ACC112 (cell line): ENCODE measurements around the gene KRT74.

Source experiments
- H2AFZ ChIP-seq: fragments of 200-600 bp; sonication (generic); one replicate; pipeline ENCODE4 v1.6.0; 2017; ENCODE audit warnings: antibody characterized with exemption, low read length; ENCODE audit not compliant: unreplicated experiment
- H3K27ac ChIP-seq: fragments of 200-600 bp; sonication (generic); 2 replicates; pipeline ENCODE4 v1.5.1; 2014; ENCODE audit warnings: low read depth, mild to moderate bottlenecking, antibody characterized with exemption, low read length, moderate library complexity
- H3K27me3 ChIP-seq: fragments of 200-600 bp; sonication (generic); 2 replicates; pipeline ENCODE4 v1.6.1; 2014; ENCODE audit warnings: mild to moderate bottlenecking, antibody characterized with exemption, low read length, moderate library complexity, mixed read lengths; ENCODE audit not compliant: insufficient read depth
- H3K36me3 ChIP-seq: fragments of 200-600 bp; sonication (generic); 2 replicates; pipeline ENCODE4 v1.6.1; 2016; ENCODE audit warnings: mild to moderate bottlenecking, antibody characterized with exemption, low read length, moderate library complexity, mixed read lengths; ENCODE audit not compliant: insufficient read depth
- H3K4me1 ChIP-seq: fragments of 200-600 bp; sonication (generic); one replicate; pipeline ENCODE4 v1.6.1; 2016; ENCODE audit warnings: low read length, mixed read lengths; ENCODE audit not compliant: insufficient read depth, unreplicated experiment, control insufficient read depth
- H3K4me3 ChIP-seq: fragments of 200-600 bp; sonication (generic); 2 replicates; pipeline ENCODE4 v1.5.1; 2014; ENCODE audit warnings: mild to moderate bottlenecking, low read depth, low read length
- H3K79me2 ChIP-seq: fragments of 200-600 bp; sonication (generic); one replicate; pipeline ENCODE4 v1.6.0; 2016; ENCODE audit warnings: low read length; ENCODE audit not compliant: control insufficient read depth, unreplicated experiment, insufficient read depth

KRT74 gene

GRCh38 chr12:52539821-52540173, 33.8 kb downstream of the KRT74 start:
- H2AFZ ChIP-seq, result no peak overlapping the region
- no peaks in the 10 kb centered on the region for H3K27me3 ChIP-seq
- no peak overlapping the region for H3K27ac ChIP-seq
- H3K36me3 ChIP-seq, result no peaks in the 10 kb centered on the region
- H3K79me2 ChIP-seq, result no peaks in the 10 kb centered on the region
- peaks cover 11% of the 10 kb centered on the region for H3K4me1 ChIP-seq
- no peak overlapping the region for H3K4me3 ChIP-seq

- Histone ChIP-seq H3K27ac (no peak overlapping the region), H3K79me2 (no peaks in the 10 kb centered on the region), H3K4me1 (peaks cover 11% of the 10 kb centered on the region), H2AFZ (no peak overlapping the region), H3K36me3 (no peaks in the 10 kb centered on the region), H3K27me3 (no peaks in the 10 kb centered on the region), H3K4me3 (no peak overlapping the region)
Observed at GRCh38 chr12:52539083-52539820, 34.4 kb downstream of the KRT74 start.

GRCh38 chr12:52537101-52537500, 36.5 kb downstream of the KRT74 start:
- no peak overlapping the region for H3K4me3 ChIP-seq
- no peaks in the 10 kb centered on the region for H3K79me2 ChIP-seq
- H3K4me1 ChIP-seq, result peaks cover 11% of the 10 kb centered on the region
- H3K27ac ChIP-seq, result no peak overlapping the region
- H2AFZ ChIP-seq, result no peak overlapping the region
- H3K36me3 ChIP-seq, result no peaks in the 10 kb centered on the region
- H3K27me3 ChIP-seq, result no peaks in the 10 kb centered on the region

DNA sequence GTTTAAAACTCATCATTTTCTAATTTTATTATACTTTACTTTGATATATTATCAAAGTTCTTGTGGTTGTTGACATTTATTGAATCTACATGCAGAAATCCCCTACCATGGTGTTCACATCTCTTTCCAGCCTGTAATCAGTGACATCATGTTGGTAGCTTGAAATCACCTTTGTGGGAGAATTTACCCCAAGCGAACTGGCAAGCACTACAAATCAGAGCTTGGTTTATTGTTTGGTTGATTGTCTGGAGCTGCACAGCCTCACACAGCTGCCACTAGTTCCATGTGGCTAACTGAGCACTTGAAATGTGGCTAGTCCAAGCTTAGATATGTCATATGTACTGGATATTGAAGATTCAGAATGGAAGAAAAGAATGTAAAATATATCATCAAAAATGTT, 38.1 kb downstream of the KRT74 start:
- no peaks in the 10 kb centered on the region for H3K79me2 ChIP-seq
- H3K36me3 ChIP-seq, result no peaks in the 10 kb centered on the region
- no peak overlapping the region for H3K4me3 ChIP-seq
- peaks cover 11% of the 10 kb centered on the region for H3K4me1 ChIP-seq
- H3K27ac ChIP-seq, result no peak overlapping the region
- H2AFZ ChIP-seq, result no peak overlapping the region
- no peaks in the 10 kb centered on the region for H3K27me3 ChIP-seq

DNA sequence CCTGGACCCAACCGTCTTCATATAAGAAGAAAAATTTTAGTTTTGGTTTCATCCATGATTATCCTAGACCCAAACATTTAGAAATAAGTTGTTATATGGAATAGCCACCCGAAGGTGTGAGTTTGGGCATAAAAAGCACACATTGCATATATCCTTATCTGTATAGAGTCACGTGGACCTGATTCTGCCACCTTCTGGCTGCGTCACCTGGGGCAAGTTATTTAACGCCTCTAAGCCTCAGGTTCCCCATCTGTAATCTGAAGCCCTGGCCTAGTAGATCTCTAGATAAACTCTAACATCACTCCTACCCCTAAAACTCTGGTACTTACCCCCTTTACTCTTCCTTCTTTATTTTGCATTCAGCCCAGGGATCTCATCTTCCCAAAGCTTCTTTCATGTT, 39.2 kb downstream of the KRT74 start:
- Histone ChIP-seq H3K27ac (no peak overlapping the region), H3K27me3 (no peaks in the 10 kb centered on the region), H3K36me3 (no peaks in the 10 kb centered on the region), H3K4me1 (peaks cover 10% of the 10 kb centered on the region), H3K4me3 (no peak overlapping the region), H2AFZ (no peak overlapping the region), H3K79me2 (no peaks in the 10 kb centered on the region)

DNA sequence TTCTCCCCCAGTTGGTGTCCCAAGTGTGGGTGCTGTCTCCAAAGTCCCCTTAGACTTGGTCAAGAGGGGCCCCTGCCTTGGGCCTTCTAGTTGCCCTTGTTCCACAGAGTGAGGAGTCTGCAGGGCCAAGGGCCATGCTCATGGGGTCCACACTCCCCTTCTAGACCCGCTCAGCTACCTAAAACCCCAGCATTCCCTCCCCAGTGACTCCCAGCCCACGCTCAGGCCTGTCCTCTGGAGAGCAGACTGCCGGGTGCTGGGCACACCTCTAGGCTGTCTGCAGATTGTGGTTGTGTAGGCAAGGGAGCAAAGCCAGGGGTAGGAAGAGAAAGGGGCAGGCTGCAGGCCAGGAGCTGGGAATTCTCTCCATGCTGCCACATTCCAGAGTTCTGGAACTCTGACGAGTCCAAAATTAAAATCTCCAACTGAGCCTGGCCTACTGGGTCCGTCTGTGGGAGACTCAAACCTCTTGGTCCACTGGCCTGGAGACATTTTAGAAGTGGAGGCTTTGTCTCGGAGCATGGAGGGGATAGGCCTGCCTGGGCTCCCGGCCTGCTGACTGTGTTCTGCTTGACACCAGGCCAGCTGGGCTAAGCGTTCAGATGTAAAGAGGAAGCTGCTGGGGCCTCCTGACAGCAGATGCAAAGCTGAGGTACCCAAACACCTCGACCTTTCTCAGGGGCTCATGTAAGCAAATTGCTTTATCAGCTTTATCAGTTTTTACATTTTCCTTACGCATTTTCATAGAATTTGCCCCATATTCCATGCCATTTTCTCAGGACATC, 39.8 kb downstream of the KRT74 start:
- Histone ChIP-seq H3K27me3 (no peaks in the 10 kb centered on the region), H3K79me2 (no peaks in the 10 kb centered on the region), H3K4me1 (peaks cover 4% of the 10 kb centered on the region), H3K36me3 (no peaks in the 10 kb centered on the region), H3K4me3 (no peak overlapping the region), H2AFZ (no peak overlapping the region), H3K27ac (no peak overlapping the region)

- no peaks in the 10 kb centered on the region for H3K36me3 ChIP-seq
- no peak overlapping the region for H3K27ac ChIP-seq
- H3K79me2 ChIP-seq, result no peaks in the 10 kb centered on the region
- no peaks in the 10 kb centered on the region for H3K27me3 ChIP-seq
- no peaks in the 10 kb centered on the region for H3K4me1 ChIP-seq
- H2AFZ ChIP-seq, result no peak overlapping the region
- H3K4me3 ChIP-seq, result no peak overlapping the region
Observed at GRCh38 chr12:52532636-52533035, 41.0 kb downstream of the KRT74 start.

DNA sequence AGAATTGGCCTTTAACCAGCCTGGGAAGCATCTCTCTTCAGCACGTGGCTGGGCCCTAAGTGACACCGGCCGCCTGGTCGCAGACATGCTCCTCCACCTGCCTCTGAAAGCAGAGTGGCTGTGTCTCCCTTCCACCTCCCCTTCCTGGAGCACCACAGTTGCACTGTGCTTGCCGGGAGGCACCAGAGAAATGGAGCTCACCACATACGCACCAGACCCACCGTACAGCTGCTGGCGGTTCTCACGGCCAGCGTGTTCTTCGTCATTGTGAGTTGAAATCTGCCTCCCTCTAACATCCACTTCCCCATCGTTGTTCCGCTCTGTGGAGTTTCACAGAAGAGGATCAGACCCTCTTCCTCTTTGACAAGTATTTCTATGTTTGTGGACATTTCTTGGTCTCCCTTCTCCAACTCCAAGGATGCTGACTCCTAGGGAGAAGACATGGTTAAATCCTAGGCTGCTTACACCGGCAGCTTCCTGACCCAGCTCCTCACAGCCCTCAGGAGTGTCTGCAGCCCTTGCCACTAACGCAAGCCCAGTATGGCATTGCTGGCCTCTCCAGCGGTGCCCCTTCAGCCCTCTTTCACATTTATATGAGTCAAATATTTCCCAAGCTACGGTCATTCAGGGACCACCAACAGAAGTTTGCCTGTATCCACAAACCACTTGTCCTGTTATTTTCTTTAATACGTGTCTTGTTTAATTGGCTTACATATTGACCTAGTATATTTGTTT, 41.9 kb downstream of the KRT74 start:
- H3K36me3 ChIP-seq, result no peaks in the 10 kb centered on the region
- no peaks in the 10 kb centered on the region for H3K79me2 ChIP-seq
- no peaks in the 10 kb centered on the region for H3K4me1 ChIP-seq
- no peak overlapping the region for H3K4me3 ChIP-seq
- no peaks in the 10 kb centered on the region for H3K27me3 ChIP-seq
- H2AFZ ChIP-seq, result no peak overlapping the region
- no peak overlapping the region for H3K27ac ChIP-seq

- no peaks in the 10 kb centered on the region for H3K79me2 ChIP-seq
- no peaks in the 10 kb centered on the region for H3K27me3 ChIP-seq
- no peak overlapping the region for H3K27ac ChIP-seq
- H2AFZ ChIP-seq, result no peak overlapping the region
- no peaks in the 10 kb centered on the region for H3K4me1 ChIP-seq
- H3K4me3 ChIP-seq, result no peak overlapping the region
- no peaks in the 10 kb centered on the region for H3K36me3 ChIP-seq
Observed at GRCh38 chr12:52530905-52531304, 42.7 kb downstream of the KRT74 start.

DNA sequence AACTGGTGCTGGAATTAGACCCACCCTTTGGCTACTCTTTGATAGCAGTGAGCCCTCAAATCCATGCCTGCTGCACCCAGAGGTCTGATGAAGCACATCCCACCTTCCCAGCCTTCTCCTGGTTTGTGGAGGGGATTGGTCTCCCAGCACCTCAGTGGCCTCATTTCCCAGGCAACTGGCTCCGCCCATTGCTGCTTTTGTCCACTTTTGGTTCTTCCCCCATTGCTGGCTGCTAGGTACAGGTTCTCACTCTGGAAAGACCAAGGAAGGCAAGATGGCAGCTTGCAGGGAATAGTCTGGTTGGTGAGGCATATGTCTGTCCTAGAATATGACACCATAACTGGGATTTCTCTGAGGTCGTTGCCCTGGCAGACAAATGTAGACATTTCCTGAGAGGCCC, 43.3 kb downstream of the KRT74 start:
- no peak overlapping the region for H3K27ac ChIP-seq
- H3K79me2 ChIP-seq, result no peaks in the 10 kb centered on the region
- no peaks in the 10 kb centered on the region for H3K36me3 ChIP-seq
- H3K4me3 ChIP-seq, result no peak overlapping the region
- no peak overlapping the region for H2AFZ ChIP-seq
- no peaks in the 10 kb centered on the region for H3K4me1 ChIP-seq
- no peaks in the 10 kb centered on the region for H3K27me3 ChIP-seq
